ENCODE results near the gene PWWP2B.

The PWWP2B gene

DNA sequence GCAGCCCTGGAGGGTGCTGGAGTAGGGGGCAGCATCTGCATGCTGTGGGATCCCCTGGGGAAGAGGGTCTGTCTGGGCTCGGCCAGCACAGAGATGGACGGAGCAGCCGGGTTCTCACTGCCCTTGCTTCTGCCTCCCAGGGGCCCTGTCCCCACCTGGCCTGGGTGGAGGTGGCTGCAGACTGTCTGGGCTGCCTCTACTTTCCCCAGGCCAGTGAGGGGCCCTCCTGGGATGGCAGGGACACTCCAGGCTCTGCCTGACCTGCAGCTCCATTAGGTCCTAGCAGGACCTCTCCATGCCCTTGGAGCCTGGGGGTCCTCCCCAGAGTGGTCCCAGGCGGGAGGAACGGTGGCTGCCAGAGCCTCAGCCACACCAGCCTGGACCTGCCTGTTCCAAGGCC is 63.7 kb downstream of the PWWP2B start:
- no peak for DNase-seq

- no peak for DNase-seq
These were observed 64.2 kb downstream of the PWWP2B start for GRCh38 chr10:132461103-132461682.

DNA sequence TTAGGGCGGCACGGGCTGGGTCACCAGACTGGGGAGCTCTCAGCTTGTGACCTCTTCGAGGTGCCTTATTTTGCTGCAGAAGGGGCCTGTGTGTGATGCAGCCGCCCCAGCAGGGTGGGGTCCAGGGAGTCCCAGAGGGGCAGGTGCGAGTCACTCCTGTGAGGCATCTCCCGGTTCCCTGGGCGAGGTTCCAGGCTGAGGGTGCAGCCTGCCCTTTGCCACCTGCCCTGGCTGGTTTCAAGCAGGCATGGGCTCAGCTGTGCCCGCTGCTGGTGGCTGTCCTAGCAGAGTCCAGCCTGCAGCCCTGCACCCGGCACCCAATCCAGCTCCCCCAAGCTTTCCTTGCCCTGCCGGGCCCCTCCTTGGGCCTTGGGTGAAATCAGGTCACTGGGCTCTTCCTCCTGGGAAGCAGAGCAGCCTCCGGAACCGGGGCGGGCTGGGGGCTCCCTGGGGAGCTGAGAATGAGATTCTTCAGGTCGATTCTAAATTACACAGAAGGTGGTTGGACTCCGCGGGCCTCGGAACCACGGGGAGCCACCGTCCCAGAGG is 64.8 kb downstream of the PWWP2B start:
- DNase-seq: no peak

DNA sequence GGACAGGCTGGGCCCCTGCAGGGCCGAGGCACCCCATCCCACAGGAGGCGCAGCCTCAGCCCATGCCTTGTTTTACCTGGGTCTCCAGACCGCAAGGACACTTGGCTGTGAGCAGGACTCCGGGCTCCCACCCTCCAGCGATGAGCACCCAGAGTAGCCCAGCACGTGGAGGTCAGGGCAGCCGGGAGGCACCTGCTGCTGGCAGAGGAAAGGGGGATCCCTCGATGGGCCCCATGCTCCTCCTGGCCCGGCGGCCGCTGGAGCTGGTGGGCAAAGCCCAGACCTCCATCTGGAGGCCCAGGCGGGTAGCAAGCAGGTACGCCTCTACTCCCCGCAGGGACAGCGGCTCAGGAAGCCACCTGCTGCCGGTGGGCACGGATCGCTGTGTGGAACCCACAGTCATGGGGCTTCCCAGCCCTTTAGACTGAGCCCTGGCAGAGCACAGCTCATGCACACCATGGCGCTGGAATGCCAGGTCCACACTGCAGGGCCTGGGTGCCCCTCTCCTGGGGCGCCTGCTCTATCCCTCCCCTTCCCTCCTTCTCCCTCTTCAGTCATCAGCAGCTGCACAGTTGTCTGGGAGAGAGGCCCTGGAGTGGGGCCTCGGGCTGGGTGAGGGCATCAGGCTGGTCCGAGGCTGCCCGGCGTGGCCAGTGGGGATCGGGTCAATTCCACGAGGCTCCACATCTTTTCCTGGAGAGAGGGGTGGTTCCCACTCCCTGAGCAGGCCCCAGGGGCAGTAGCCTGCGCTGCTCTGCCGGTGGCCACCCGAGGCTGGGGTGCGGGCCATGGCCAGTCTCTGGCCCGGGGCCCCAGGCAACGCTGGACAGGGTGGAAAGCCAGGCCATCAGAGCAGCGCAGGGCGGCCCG is 65.7 kb downstream of the PWWP2B start:
- no peak for DNase-seq

DNA sequence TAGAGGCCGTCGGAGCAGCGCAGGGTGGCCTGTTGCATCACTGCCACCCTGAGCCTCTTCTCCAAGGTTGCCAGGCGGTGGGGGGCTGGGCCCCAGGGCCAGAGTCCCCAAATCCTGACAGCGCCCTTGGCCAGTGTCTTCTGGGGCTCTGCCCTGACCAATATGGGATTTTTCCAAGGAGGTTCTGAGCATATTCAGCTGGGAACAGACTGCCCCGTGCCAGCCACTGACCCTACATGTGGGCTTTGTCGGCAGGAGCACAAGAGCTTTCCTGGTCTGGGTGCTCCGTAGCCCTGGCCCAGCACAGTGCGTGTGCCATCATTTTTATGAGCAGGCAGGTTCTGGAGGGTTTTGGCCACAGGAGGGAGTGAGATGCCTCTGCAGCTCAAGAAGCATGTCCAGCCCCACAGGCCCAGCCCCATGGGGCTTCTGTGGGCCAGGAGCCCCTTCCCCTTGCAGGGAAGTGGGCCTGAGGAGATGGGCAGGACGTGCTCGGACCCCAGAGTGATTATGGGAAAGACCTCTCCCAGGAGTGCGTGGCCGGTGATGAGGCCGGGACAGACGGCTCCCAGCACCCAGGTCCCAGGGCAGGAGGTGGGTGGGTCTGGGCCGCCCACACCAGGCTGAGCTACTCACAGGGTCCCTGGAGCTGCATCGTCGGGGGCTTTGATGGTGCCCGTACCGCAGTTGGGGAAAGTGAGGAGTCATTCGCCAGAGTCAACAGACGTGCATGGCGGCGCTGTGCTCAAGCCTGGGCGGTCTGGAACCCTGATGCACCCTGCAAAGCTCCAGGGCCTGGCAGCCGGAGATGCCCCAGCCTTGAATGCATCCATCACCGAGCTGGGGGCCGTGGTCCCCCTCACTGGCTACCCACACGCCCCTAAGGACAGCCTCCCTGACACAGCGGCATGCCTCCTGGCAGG is 66.6 kb downstream of the PWWP2B start:
- DNase-seq: no peak

DNA sequence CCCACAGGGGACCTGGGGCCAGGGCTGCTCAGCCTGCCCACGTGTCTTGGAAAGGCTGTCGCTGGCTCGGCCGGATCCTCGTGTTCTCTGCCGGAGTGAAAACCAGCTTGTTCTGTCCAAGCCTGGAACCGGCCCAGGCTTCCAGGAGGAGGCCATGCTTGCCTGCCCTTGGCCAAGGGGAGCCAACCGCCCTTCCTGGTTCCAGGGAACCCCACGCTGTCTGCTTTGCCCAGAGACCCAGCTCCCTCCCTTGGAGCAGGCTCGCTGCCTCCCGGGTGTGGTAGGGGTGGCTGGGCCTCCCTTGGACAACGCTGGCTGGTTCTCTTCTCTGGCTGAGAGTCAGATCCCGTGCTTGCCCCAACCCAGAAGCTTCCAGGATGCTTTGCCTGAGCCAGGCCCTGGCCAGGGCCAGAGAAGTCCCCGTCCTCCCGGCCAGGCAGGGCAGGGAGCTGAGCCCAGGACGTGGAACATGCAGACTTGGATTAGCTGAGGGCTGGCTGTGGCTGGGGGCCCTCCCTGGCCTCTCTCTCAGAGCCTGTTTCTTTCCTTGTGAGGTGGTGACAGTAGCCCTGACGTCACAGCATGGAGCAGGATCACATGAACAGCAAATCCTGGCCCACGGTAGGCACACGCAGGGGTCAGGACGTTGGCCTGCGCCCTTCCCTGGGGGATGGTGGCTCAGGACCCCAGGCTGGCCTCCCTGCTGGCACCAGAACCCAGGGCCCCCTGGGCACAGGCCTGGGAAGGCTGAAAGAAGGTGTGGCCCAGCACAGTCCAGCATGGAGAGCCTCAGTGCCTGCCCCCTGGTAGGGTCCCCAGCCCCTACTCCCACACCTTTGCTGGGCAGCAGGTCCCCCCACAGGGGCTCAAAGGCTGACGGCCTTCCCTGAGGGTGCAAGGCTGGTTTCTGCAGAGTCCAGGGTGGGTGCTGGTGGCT is 67.5 kb downstream of the PWWP2B start:
- no peak for DNase-seq

DNA sequence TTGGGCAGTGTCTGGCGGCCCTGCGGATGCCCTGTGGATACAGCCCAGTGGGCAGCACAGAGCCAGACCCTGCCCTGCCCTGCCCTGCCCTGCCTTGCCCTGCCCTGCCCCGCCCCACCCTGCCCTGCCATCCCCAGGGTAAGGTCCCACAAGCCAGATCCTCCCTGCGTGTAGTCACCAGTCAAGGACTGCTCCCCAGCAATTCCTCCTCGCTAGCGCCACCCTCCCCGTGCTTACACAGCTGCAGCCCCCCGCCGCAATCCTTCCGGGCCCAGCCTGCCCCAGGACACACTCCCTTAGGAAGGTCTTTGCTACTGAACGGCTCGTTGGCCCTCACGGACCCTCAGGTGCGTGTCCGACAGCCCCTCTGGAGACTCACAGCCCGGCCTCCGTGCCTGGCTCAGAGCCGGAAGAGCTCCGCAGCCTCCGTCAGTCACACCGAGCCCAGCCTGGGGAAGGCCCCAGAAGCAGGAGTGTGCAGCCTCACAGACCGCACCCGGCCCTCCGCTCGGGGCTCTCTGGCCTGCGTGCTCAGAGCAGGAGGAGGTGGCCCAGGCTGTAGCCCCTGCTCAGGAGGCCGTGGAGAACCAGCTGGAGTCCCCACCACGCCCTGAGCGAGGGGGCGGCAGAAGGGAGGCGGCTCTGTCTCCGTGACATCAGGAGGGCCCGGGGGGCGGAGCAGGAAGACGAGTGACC is 68.3 kb downstream of the PWWP2B start:
- no peak for DNase-seq

DNA sequence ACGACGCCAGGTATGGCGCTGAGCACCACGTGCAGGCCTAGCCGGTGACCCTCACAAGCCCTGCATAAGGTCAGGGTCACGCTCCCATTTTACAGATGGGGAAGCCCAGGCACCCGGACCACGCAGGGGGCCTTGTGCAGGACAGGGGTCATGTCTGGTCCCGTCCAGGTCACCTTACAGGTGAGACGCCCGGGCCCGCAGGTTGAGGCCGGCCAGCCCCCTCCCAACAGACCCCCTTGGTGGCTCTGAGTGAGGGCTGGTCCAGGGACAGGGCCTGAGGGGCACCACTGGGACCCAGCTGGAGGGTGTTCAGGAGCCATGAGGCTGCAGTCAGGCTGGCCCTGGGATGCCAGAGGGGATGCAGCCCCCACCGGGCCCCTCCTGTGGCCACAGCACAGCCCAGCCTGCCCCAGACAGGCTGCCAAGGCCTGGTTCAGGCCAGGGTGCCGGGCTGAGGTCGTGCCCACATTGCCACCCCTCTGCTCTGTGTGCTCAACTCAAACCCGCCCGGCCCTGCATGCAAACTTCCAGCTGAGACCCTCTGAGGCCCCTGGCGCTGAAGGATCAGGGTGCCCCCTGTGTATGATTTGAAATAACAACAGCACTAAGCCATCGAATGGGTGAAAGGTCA is 69.0 kb downstream of the PWWP2B start:
- no peak for DNase-seq

GRCh38 chr10:132466520-132467463 is 69.8 kb downstream of the PWWP2B start:
- DNase-seq: no peak

All from stimulated activated naive CD4-positive, alpha-beta T cell (primary cell).